Common myeloid progenitor, CD34-positive (primary cell): ENCODE measurements around the gene FAM163A.

ENCODE experiments used
- CTCF ChIA-PET: fragments of 350-600 bp; sonication (Branson Sonifier 250); formaldehyde crosslinking; loops from one replicate; lab custom pipeline; 2021; ENCODE audit warnings: antibody characterized with exemption; lab: Charles Lee
- POLR2A ChIA-PET: fragments of 350-600 bp; sonication (Branson Sonifier 250); formaldehyde crosslinking; loops from one replicate; lab custom pipeline; 2021; ENCODE audit warnings: antibody characterized with exemption; lab: Charles Lee
- DNase-seq, 3 donors: peaks; one replicate each; pipeline versions ENCODE4 v3.0.0 to v3.0.0-alpha.2; 2013
- H3K27ac ChIP-seq, 2 experiments: 1 replicate in 1 of 2; 2 replicates in 1 of 2; pipeline ENCODE4 v1.7.0; 2013; ENCODE audit warnings: inconsistent platforms in 2 of 2, low read length in 2 of 2, mild to moderate bottlenecking in 2 of 2, low read depth in 1 of 2, moderate library complexity in 1 of 2; ENCODE audit not compliant: severe bottlenecking in 2 of 2, insufficient read depth in 1 of 2, poor library complexity in 1 of 2
- H3K27me3 ChIP-seq, 5 experiments: replicated peaks in 2 of 5; 1 replicate in 3 of 5; 2 replicates in 2 of 5; pipeline versions ENCODE4 v1.6.1 to v1.7.0; 2013; ENCODE audit warnings: low read length in 4 of 5, mild to moderate bottlenecking in 2 of 5, moderate library complexity in 2 of 5, inconsistent platforms in 1 of 5; ENCODE audit not compliant: insufficient read depth in 5 of 5, control insufficient read depth in 4 of 5
- H3K36me3 ChIP-seq, 4 experiments: 1 replicate in 2 of 4; 2 replicates in 2 of 4; pipeline versions ENCODE4 v1.6.1 to v1.7.0; 2013; ENCODE audit warnings: low read length in 3 of 4, control low read depth in 1 of 4, mild to moderate bottlenecking in 1 of 4; ENCODE audit not compliant: control insufficient read depth in 4 of 4, insufficient read depth in 4 of 4
- H3K4me1 ChIP-seq, 4 experiments: 1 replicate in 3 of 4; 2 replicates in 1 of 4; pipeline versions ENCODE4 v1.6.1 to v1.7.1; 2013; ENCODE audit warnings: low read length in 3 of 4, mild to moderate bottlenecking in 3 of 4, control low read depth in 1 of 4, inconsistent platforms in 1 of 4, moderate library complexity in 1 of 4; ENCODE audit not compliant: control insufficient read depth in 4 of 4, insufficient read depth in 4 of 4; ENCODE audit errors: control extremely low read depth in 1 of 4
- H3K4me3 ChIP-seq, 7 experiments: 1 replicate in 4 of 7; 2 replicates in 3 of 7; pipeline versions ENCODE4 v1.5.1 to v1.7.0; 2013; ENCODE audit warnings: mild to moderate bottlenecking in 7 of 7, low read length in 6 of 7, moderate library complexity in 6 of 7, inconsistent platforms in 2 of 7, low read depth in 2 of 7, control low read depth in 1 of 7; ENCODE audit not compliant: insufficient read depth in 4 of 7, control insufficient read depth in 1 of 7; ENCODE audit errors: extremely low read depth in 1 of 7
- H3K9me3 ChIP-seq, 5 experiments: 1 replicate in 4 of 5; 2 replicates in 1 of 5; pipeline versions ENCODE4 v1.6.1 to v1.7.1; 2013; ENCODE audit warnings: low read length in 4 of 5, mild to moderate bottlenecking in 2 of 5, inconsistent platforms in 1 of 5, low read depth in 1 of 5, moderate library complexity in 1 of 5; ENCODE audit not compliant: control insufficient read depth in 4 of 5, insufficient read depth in 2 of 5; ENCODE audit errors: control extremely low read depth in 1 of 5
- WGBS: methylation state at CpG from one replicate; pipeline ENCODE4 v1.1.5; 2013; ENCODE audit not compliant: insufficient coverage; 5-methylcytosine and 5-hydroxymethylcytosine counted together

FAM163A gene

DNA sequence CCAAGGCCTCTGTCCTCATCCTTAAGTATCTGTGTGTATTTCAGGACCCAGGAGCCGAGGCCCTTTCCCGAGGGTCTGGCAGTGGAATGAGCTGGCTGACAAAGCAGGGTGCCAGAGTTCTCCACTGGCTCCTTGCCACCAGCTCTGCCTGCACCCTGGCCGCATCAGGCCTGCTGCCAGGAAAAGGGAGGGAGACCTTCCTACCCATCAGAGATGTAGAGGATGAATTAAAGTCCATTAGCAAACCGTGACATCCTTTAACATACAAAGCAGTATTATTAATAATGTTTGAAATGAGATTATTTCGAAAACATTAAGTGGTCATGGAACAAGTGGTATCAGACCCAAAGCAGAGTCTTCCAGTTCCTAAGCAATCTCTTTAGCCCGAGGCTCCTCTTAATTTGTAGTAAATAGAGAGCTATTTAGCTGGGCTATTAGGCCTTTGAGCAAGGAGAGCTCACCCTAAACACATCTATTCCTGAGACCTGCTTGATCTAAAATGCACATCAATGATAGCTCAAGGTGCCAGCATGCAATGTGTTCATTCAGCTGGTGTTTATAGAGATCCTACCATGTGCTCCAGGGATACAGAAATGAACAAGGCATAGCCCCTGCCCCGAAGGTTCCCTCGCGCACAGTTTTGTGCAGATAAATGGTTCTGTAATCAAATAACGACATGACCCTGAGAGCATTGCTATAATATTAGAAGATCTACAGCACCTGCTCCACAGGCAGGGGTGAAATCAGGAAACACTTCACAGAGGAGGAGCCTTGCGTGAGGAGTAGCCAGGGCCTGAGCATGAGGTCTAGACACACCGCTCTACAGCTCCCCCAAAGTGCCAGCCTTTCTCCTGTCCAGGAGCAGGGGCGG is 44.0 kb downstream of the FAM163A start:
- H3K36me3 ChIP-seq: no peaks in the 10 kb centered on the region
- POLR2A ChIA-PET: no interaction called here
- WGBS: 92% methylated on average over 5 of the region's 13 CpGs

DNA sequence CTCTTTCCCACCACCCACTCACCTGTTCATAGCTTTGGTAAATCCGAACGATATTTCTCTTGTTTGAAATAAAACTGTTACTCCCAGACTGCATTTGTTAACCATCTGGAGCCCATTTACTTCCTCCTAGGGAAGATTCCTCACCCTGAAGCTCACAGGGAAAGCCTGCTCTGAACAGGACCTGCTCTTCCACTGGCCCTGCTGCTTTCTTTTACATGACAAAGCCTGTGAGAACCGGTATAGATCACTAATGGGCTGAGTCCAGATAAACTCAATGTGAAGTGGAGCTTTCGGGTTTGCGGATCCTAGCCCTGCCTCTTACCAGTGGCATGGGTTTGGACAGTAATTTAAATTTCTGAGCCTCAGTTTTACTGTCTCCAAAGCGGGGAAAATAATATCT is 45.2 kb downstream of the FAM163A start:
- no peak for DNase-seq
- POLR2A ChIA-PET: no interaction called here
- peaks cover 0 to 7% (median 0%) of the 10 kb centered on the region in 5 experiments for H3K27me3 ChIP-seq
- H3K36me3 ChIP-seq: no peaks in the 10 kb centered on the region
- WGBS: 65% methylated on average over 3 of the region's 6 CpGs
- no peak overlapping the region for H3K27ac ChIP-seq
- H3K9me3 ChIP-seq: no peaks in the 10 kb centered on the region
- no peaks in the 10 kb centered on the region for H3K4me1 ChIP-seq
- CTCF ChIA-PET: interaction anchor here (1.0 to 1.9 kb wide), 3 partner anchors 21 to 82 kb away, joined by 3 to 9 read pairs (median 3); no protein-coding TSS in a partner anchor
- H3K4me3 ChIP-seq: no peak overlapping the region

More for the DNA sequence above, 44.0 kb downstream of the FAM163A start:
- no peaks in the 10 kb centered on the region for H3K4me1 ChIP-seq
- no peak for DNase-seq
- CTCF ChIA-PET: interaction anchor here (1.2 to 1.9 kb wide), 2 partner anchors 23 to 27 kb away, joined by 3 to 9 read pairs; no protein-coding TSS in a partner anchor
- H3K27ac ChIP-seq: no peak overlapping the region
- H3K4me3 ChIP-seq: no peak overlapping the region
- peaks cover 0 to 7% (median 0%) of the 10 kb centered on the region in 5 experiments for H3K27me3 ChIP-seq
- H3K9me3 ChIP-seq: no peaks in the 10 kb centered on the region

DNA sequence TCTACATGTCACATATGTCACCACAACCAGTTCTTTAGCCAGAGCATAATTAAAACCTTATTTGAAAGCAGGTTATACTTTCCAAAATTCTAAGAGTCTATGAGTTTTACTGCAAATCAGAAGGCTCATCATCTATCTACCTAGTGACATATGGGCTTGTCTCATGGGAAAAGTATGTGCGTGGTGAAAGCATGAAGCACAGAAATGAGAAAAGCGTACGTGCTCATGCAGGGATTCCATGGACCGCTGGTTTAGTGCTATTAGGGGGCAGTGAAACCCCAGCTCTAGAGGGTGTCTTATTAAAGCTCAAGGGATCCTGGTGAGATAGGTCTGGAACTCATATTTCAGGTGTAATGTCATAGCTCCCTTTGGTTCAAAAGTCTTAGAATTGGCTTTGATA is 50.2 kb downstream of the FAM163A start:
- 100% methylated on average over 4 of the region's 4 CpGs for WGBS
- no peaks in the 10 kb centered on the region for H3K4me1 ChIP-seq
- H3K4me3 ChIP-seq: no peak overlapping the region
- peaks cover 0 to 3% (median 0%) of the 10 kb centered on the region in 5 experiments for H3K27me3 ChIP-seq
- CTCF ChIA-PET: interaction anchor here (1.0 to 4.2 kb wide), 3 partner anchors 17 to 87 kb away, joined by 3 to 20 read pairs (median 5); no protein-coding TSS in a partner anchor
- H3K9me3 ChIP-seq: no peaks in the 10 kb centered on the region
- H3K36me3 ChIP-seq: no peaks in the 10 kb centered on the region
- no peak overlapping the region for H3K27ac ChIP-seq
- no peak for DNase-seq
- POLR2A ChIA-PET: no interaction called here

DNA sequence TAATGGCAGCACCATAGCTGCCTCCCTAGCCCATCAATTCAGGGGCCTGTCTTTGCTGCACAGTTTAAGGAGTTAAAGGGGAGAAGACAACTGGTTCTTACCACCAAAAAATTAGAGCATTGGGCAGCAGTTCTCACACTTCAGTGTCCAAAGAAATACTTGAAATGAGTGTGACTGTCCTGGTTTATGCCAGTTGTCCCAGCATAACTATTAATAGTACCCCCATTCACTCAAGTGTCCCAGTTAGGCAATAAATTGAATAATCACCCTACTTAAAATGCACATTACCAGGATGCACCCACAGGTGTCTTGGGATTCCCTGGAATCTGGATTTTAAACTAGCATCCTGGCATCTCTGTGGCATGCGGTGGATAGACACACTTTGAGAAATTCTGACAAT is 51.1 kb downstream of the FAM163A start:
- DNase-seq: no peak
- Histone ChIP-seq H3K4me1 (no peaks in the 10 kb centered on the region), H3K27me3 (peaks cover 0 to 3% (median 0%) of the 10 kb centered on the region in 5 experiments), H3K27ac (no peak overlapping the region), H3K4me3 (no peak overlapping the region), H3K36me3 (no peaks in the 10 kb centered on the region), H3K9me3 (no peaks in the 10 kb centered on the region)
- no CpG with 5 or more reads among the region's 1 CpG for WGBS
- POLR2A ChIA-PET: no interaction called here
- CTCF ChIA-PET: no interaction called here

DNA sequence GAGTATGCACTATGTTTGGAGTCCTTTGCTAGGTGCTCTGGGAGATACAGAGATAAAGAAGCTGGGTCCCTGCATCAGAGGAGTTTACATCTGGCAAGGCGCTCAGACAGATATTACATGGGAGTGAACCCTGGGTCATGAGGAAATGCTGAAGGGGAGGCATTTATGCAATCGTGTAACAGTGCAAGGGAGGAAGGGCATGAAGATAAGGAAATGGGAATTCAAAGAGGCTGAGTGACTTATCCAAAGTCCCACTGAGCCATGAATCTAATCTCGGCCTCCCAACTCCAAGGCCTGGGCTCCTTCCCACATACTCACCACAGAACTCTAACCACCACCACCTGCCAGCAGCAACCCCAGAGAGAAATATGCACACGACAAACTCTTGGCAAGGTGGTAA is 51.6 kb downstream of the FAM163A start:
- peaks cover 0 to 3% (median 0%) of the 10 kb centered on the region in 5 experiments for H3K27me3 ChIP-seq
- no peaks in the 10 kb centered on the region for H3K36me3 ChIP-seq
- ChIA-PET POLR2A (no interaction called here), CTCF (no interaction called here)
- DNase-seq: no peak
- WGBS: 100% methylated on average over 1 of the region's 4 CpGs
- no peak overlapping the region for H3K4me3 ChIP-seq
- H3K9me3 ChIP-seq: no peaks in the 10 kb centered on the region
- no peak overlapping the region for H3K27ac ChIP-seq
- no peaks in the 10 kb centered on the region for H3K4me1 ChIP-seq

DNA sequence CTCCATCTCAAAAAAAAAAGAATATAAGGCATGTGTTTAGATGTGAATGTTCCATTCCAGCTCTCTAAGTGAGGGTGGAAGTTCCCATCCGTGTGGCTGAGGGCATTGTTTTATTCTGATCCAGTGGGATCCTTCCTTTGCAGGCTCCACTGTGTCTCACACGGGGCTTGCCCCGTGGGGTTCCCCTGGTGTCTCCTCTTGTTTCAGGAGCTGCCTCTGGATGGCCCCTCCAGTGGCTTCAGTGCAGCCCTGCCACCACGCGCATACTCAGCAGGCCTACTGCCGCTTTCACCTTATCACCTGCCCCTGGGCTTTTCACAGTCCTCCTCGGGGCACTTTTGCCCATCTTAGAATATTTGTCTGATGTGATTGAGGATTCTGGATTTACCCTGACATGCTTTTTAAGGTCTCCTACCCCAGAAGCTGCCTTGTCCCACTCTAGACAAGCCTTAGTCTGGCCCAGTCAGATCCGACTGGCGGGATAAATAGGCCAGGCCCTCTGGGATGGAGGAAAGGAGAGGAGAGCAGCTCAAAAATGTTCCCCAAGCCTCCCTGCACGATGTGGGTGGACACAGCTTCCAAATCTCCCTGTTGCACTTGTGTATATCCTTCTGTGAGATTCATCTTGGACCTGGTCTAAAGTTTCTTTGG is 55.2 kb downstream of the FAM163A start:
- no peak overlapping the region for H3K27ac ChIP-seq
- ChIA-PET CTCF (interaction anchor here (0.6 to 3.0 kb wide), 3 partner anchors 12 to 343 kb away, joined by 3 to 23 read pairs (median 8); no protein-coding TSS in a partner anchor), POLR2A (no interaction called here)
- no peak for DNase-seq
- H3K4me3 ChIP-seq: no peak overlapping the region
- no peaks in the 10 kb centered on the region for H3K36me3 ChIP-seq
- 97% methylated on average over 7 of the region's 10 CpGs for WGBS
- H3K9me3 ChIP-seq: no peaks in the 10 kb centered on the region
- H3K27me3 ChIP-seq: peaks cover 0 to 6% (median 0%) of the 10 kb centered on the region in 5 experiments
- H3K4me1 ChIP-seq: no peaks in the 10 kb centered on the region
